Measurements from ENCODE around the gene RSAD1.

RSAD1 gene

GRCh38 chr17:50458701-50459676 is 19.7 kb upstream of the RSAD1 start:
- Histone ChIP-seq H3K9ac (ENCODE audit: low read length) (no peak overlapping the region), H3K36me3 (ENCODE audit: low read length) (no peaks in the 10 kb centered on the region), H3K79me2 (ENCODE audit: insufficient read depth, low read length) (no peaks in the 10 kb centered on the region), H3K4me2 (ENCODE audit: low read depth, low read length, poor library complexity, severe bottlenecking) (no peak overlapping the region), H3K27ac (ENCODE audit: low read depth, low read length) (no peak overlapping the region), H4K20me1 (ENCODE audit: low read depth, low read length) (no peaks in the 10 kb centered on the region), H2AFZ (ENCODE audit: low read depth, low read length, severe bottlenecking) (no peak overlapping the region), H3K27me3 (ENCODE audit: low read length) (no peaks in the 10 kb centered on the region), H3K9me2 (replicated peaks; ENCODE audit: insufficient read depth, low read length) (no peaks in the 10 kb centered on the region), H3K4me3 (ENCODE audit: insufficient read depth, low read length, poor library complexity, severe bottlenecking) (no peak overlapping the region), H3K9me3 (ENCODE audit: insufficient read depth, low read length) (no peaks in the 10 kb centered on the region), H3F3A (ENCODE audit: insufficient read depth) (no peaks in the 10 kb centered on the region)
- no peak for TF ChIP-seq EZH2phosphoT487 (conservative IDR thresholded peaks at IDR 0.05; ENCODE audit: low read length)
- TF ChIP-seq, protein P1, sequence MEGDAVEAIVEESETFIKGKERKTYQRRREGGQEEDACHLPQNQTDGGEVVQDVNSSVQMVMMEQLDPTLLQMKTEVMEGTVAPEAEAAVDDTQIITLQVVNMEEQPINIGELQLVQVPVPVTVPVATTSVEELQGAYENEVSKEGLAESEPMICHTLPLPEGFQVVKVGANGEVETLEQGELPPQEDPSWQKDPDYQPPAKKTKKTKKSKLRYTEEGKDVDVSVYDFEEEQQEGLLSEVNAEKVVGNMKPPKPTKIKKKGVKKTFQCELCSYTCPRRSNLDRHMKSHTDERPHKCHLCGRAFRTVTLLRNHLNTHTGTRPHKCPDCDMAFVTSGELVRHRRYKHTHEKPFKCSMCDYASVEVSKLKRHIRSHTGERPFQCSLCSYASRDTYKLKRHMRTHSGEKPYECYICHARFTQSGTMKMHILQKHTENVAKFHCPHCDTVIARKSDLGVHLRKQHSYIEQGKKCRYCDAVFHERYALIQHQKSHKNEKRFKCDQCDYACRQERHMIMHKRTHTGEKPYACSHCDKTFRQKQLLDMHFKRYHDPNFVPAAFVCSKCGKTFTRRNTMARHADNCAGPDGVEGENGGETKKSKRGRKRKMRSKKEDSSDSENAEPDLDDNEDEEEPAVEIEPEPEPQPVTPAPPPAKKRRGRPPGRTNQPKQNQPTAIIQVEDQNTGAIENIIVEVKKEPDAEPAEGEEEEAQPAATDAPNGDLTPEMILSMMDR (IDR thresholded peaks at IDR 0.05; ENCODE audit: insufficient read depth, low read length, poor library complexity, severe bottlenecking) = no peak

- Histone ChIP-seq H3K4me3 (ENCODE audit: insufficient read depth, low read length, poor library complexity, severe bottlenecking) (no peak overlapping the region), H3K79me2 (ENCODE audit: insufficient read depth, low read length) (no peaks in the 10 kb centered on the region), H3K27ac (ENCODE audit: low read depth, low read length) (no peak overlapping the region), H3K9ac (ENCODE audit: low read length) (no peak overlapping the region), H3F3A (ENCODE audit: insufficient read depth) (no peaks in the 10 kb centered on the region), H3K9me2 (replicated peaks; ENCODE audit: insufficient read depth, low read length) (no peaks in the 10 kb centered on the region), H3K36me3 (ENCODE audit: low read length) (no peaks in the 10 kb centered on the region), H3K4me2 (ENCODE audit: low read depth, low read length, poor library complexity, severe bottlenecking) (no peak overlapping the region), H3K27me3 (ENCODE audit: low read length) (no peaks in the 10 kb centered on the region), H2AFZ (ENCODE audit: low read depth, low read length, severe bottlenecking) (no peak overlapping the region), H4K20me1 (ENCODE audit: low read depth, low read length) (no peaks in the 10 kb centered on the region), H3K9me3 (ENCODE audit: insufficient read depth, low read length) (no peaks in the 10 kb centered on the region)
- TF ChIP-seq, protein P1 (IDR thresholded peaks at IDR 0.05; ENCODE audit: insufficient read depth, low read length, poor library complexity, severe bottlenecking) = no peak
- TF ChIP-seq EZH2phosphoT487 (conservative IDR thresholded peaks at IDR 0.05; ENCODE audit: low read length) = no peak
Observed at GRCh38 chr17:50459756-50460155, 18.9 kb upstream of the RSAD1 start.

DNA sequence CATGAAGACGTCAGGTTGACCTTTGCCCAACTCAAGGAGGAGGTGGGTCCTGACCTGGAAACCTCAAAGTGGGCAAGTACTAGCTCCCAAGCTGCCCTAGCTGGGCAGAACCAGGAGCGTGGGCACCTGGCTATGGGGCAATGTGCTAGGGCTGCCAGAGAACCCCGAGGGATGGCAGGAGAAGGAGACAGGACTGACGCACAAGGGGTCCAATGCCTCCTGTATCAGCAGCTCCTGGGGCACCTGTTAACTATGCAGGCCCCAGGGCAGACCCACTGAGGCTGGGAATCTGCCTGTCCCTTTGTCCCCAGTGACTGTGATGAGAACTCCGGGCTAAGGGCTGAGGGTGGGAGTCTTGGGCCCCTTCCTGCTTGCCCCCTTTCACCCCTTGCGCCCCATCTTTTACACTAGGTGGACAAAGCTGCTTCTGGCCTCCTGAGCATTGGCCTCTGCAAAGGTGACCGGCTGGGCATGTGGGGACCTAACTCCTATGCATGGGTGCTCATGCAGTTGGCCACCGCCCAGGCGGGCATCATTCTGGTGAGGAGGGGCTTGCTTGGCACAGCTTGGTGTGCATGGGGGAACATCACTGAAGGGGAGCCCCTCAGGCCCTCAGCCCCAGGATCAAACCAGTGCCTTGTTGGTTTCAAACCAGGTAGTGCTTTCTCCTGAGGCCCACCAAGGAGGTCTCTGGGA is 17.7 kb upstream of the RSAD1 start:
- H3K9me3 ChIP-seq (ENCODE audit: insufficient read depth, low read length) = no peaks in the 10 kb centered on the region
- no peak overlapping the region for H2AFZ ChIP-seq (ENCODE audit: low read depth, low read length, severe bottlenecking)
- no peaks in the 10 kb centered on the region for H3F3A ChIP-seq (ENCODE audit: insufficient read depth)
- no peaks in the 10 kb centered on the region for H3K27me3 ChIP-seq (ENCODE audit: low read length)
- H3K27ac ChIP-seq (ENCODE audit: low read depth, low read length) = no peak overlapping the region
- TF ChIP-seq EZH2phosphoT487 (conservative IDR thresholded peaks at IDR 0.05; ENCODE audit: low read length) = no peak
- TF ChIP-seq, protein P1 (IDR thresholded peaks at IDR 0.05; ENCODE audit: insufficient read depth, low read length, poor library complexity, severe bottlenecking) = no peak
- H3K9me2 ChIP-seq (replicated peaks; ENCODE audit: insufficient read depth, low read length) = no peaks in the 10 kb centered on the region
- H3K4me3 ChIP-seq (ENCODE audit: insufficient read depth, low read length, poor library complexity, severe bottlenecking) = no peak overlapping the region
- no peaks in the 10 kb centered on the region for H4K20me1 ChIP-seq (ENCODE audit: low read depth, low read length)
- no peaks in the 10 kb centered on the region for H3K79me2 ChIP-seq (ENCODE audit: insufficient read depth, low read length)
- H3K4me2 ChIP-seq (ENCODE audit: low read depth, low read length, poor library complexity, severe bottlenecking) = no peak overlapping the region
- no peaks in the 10 kb centered on the region for H3K36me3 ChIP-seq (ENCODE audit: low read length)
- no peak overlapping the region for H3K9ac ChIP-seq (ENCODE audit: low read length)
